ENCODE measurements around the gene SLC29A1. TPM values are rescaled to one million over a fixed set of nuclear protein-coding genes. Genes with fewer than 3 reads are reported as not detected.
"Not testable (repeated sequence)": the region's sequence is repeated elsewhere in the genome, so short reads cannot be mapped to it uniquely, and the experiment has no call there.

Gene SLC29A1
- total RNA-seq, result 121 and 122 TPM in 2 replicates

GRCh38 chr6:44223319-44224028, at the start of gene SLC29A1:
Gene SLC29A1 (plus strand): TSS chr6:44223595. CDS start chr6:44227314, 3,719 bp downstream.
- Mint-ChIP-seq H3K4me1 (ENCODE audit: low read depth) (peaks cover 38% of the 10 kb centered on the region), H3K27me3 (ENCODE audit: insufficient read depth) (no peaks in the 10 kb centered on the region), H3K4me3 (peak within 1 kb of the TSS; percentile 89), H3K9me3 (no peaks in the 10 kb centered on the region), H3K36me3 (ENCODE audit: low read depth) (peaks cover 2% of the 10 kb centered on the region), H3K27ac (peak within 1 kb of the TSS; percentile 83)
- intact Hi-C loops (cut with micrococcal nuclease), result loop anchor here (1.0 to 5.0 kb wide), 6 partner anchors 14 to 451 kb away; partner anchors contain the start of gene VEGFA
- DNase-seq (ENCODE audit: low spot score), result peak; percentile 78

- intact Hi-C loops (cut with micrococcal nuclease), result no loop called here
- peaks cover 12% of the 10 kb centered on the region for H3K4me1 Mint-ChIP-seq (ENCODE audit: low read depth)
- no peaks in the 10 kb centered on the region for H3K9me3 Mint-ChIP-seq
- no peaks in the 10 kb centered on the region for H3K36me3 Mint-ChIP-seq (ENCODE audit: low read depth)
- H3K4me3 Mint-ChIP-seq, result no peak overlapping the region
- H3K27ac Mint-ChIP-seq, result no peak overlapping the region
- DNase-seq (ENCODE audit: low spot score), result no peak
- peaks cover 3% of the 10 kb centered on the region for H3K27me3 Mint-ChIP-seq (ENCODE audit: insufficient read depth)
These were observed 47.1 kb upstream of the SLC29A1 start for GRCh38 chr6:44176130-44176761.

DNA sequence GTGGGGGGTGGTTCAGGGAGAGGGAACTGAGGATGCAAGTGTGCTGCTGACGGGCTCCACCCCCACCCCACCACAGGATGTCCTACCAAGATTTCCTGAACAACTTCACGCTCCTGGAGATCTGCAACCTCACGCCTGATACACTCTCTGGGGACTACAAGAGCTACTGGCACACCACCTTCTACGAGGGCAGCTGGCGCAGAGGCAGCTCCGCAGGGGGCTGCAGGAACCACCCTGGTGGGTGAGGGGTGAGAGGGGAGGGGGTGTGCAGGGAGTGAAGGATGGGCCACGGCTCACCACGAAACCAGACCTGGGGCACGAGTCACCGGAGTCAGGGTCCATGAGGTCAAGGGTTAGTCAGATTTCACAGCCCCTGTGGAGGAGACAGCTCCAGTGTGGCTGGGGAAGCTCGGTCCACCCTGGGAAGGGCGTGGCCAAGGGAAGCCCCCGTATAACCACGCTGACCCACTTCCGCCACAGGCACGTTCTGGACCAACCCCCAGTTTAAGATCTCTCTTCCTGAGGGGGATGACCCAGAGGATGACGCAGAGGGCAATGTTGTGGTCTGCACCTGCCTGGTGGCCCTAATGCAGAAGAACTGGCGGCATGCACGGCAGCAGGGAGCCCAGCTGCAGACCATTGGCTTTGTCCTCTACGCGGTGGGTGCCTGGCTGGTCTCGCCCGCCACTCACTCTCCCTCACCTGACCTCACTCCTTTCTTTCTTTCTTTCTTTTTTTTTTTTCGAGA, 46.5 kb upstream of the SLC29A1 start:
- intact Hi-C loops (cut with micrococcal nuclease), result no loop called here
- Mint-ChIP-seq H3K4me1 (ENCODE audit: low read depth) (peaks cover 11% of the 10 kb centered on the region), H3K4me3 (no peak overlapping the region), H3K36me3 (ENCODE audit: low read depth) (no peaks in the 10 kb centered on the region), H3K27me3 (ENCODE audit: insufficient read depth) (peaks cover 3% of the 10 kb centered on the region), H3K9me3 (no peaks in the 10 kb centered on the region), H3K27ac (no peak overlapping the region)
- no peak for DNase-seq (ENCODE audit: low spot score)

GRCh38 chr6:44177691-44178423, 45.5 kb upstream of the SLC29A1 start:
- Mint-ChIP-seq H3K27me3 (ENCODE audit: insufficient read depth) (peaks cover 3% of the 10 kb centered on the region), H3K27ac (no peak overlapping the region), H3K36me3 (ENCODE audit: low read depth) (no peaks in the 10 kb centered on the region), H3K4me1 (ENCODE audit: low read depth) (peaks cover 2% of the 10 kb centered on the region), H3K9me3 (no peaks in the 10 kb centered on the region), H3K4me3 (no peak overlapping the region)
- DNase-seq (ENCODE audit: low spot score), result no peak
- intact Hi-C loops (cut with micrococcal nuclease), result no loop called here

DNA sequence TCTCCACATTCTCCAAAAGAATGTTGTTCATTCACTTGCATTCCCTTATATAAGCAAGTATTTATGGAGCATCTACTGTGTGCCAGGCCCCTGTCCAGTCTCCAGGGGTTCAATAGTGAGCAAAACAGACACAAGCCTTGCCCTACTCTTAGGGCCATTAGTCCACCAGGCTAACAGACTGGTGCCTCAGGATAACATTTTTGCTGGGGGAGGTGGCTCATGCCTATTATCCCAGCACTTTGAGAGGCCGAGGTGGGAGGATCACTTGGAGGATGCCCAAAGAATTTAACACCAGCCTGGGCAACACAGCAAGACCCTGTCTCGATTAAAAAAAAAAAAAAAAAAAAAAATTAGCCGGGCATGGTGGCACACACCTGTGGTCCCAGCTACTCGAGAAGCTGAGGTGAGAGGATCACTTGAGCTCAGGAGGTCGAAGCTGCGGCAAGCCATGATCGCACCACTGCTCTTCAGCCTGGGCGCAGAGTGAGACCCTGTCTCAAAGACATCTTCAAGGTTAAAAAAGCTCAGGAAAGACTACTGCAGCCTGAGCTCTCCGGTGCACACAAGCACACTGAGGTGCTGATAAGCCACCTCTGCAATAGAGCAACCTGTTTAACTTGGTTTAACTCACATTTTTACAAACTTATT, 44.8 kb upstream of the SLC29A1 start:
- peaks cover 3% of the 10 kb centered on the region for H3K27me3 Mint-ChIP-seq (ENCODE audit: insufficient read depth)
- no peak overlapping the region for H3K4me3 Mint-ChIP-seq
- intact Hi-C loops (cut with micrococcal nuclease), result no loop called here
- H3K4me1 Mint-ChIP-seq (ENCODE audit: low read depth), result no peaks in the 10 kb centered on the region
- H3K9me3 Mint-ChIP-seq, result no peaks in the 10 kb centered on the region
- DNase-seq (ENCODE audit: low spot score), result no peak
- no peak overlapping the region for H3K27ac Mint-ChIP-seq
- no peaks in the 10 kb centered on the region for H3K36me3 Mint-ChIP-seq (ENCODE audit: low read depth)

- H3K9me3 Mint-ChIP-seq, result no peaks in the 10 kb centered on the region
- no peaks in the 10 kb centered on the region for H3K36me3 Mint-ChIP-seq (ENCODE audit: low read depth)
- H3K27me3 Mint-ChIP-seq (ENCODE audit: insufficient read depth), result peaks cover 3% of the 10 kb centered on the region
- no peak for DNase-seq (ENCODE audit: low spot score)
- H3K4me3 Mint-ChIP-seq, result no peak overlapping the region
- no peak overlapping the region for H3K27ac Mint-ChIP-seq
- intact Hi-C loops (cut with micrococcal nuclease), result no loop called here
- no peaks in the 10 kb centered on the region for H3K4me1 Mint-ChIP-seq (ENCODE audit: low read depth)
These were observed 44.3 kb upstream of the SLC29A1 start for GRCh38 chr6:44179072-44179536.

DNA sequence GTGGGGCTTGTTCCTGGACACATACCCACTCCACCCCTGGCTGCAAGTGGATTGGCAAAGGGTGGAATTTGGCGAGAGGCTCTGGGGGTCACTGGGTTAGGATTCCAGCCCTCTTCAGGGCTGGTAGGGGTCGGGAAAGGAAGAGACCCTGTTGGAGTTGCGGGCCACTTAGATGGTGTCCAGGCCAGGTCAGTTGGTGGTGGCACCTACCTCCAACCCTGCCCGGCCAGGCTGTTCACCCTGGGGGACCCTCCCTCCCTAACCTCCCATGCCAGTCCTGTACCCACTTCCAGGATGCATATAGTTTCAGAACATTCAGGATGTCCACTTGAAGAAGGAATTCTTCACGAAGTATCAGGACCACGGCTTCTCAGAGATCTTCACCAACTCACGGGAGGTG, 43.7 kb upstream of the SLC29A1 start:
- Mint-ChIP-seq H3K36me3 (ENCODE audit: low read depth) (no peaks in the 10 kb centered on the region), H3K4me1 (ENCODE audit: low read depth) (no peaks in the 10 kb centered on the region), H3K27me3 (ENCODE audit: insufficient read depth) (peaks cover 3% of the 10 kb centered on the region), H3K27ac (no peak overlapping the region), H3K9me3 (no peaks in the 10 kb centered on the region), H3K4me3 (no peak overlapping the region)
- intact Hi-C loops (cut with micrococcal nuclease), result no loop called here
- no peak for DNase-seq (ENCODE audit: low spot score)

GRCh38 chr6:44180406-44180805, 43.0 kb upstream of the SLC29A1 start:
- Mint-ChIP-seq H3K9me3 (no peaks in the 10 kb centered on the region), H3K27ac (no peak overlapping the region), H3K4me1 (ENCODE audit: low read depth) (no peaks in the 10 kb centered on the region), H3K27me3 (ENCODE audit: insufficient read depth) (peaks cover 7% of the 10 kb centered on the region), H3K36me3 (ENCODE audit: low read depth) (no peaks in the 10 kb centered on the region), H3K4me3 (no peak overlapping the region)
- DNase-seq (ENCODE audit: low spot score), result no peak
- intact Hi-C loops (cut with micrococcal nuclease), result no loop called here

GRCh38 chr6:44180886-44181285, 42.5 kb upstream of the SLC29A1 start:
- Mint-ChIP-seq H3K27me3 (ENCODE audit: insufficient read depth) (peaks cover 8% of the 10 kb centered on the region), H3K27ac (no peak overlapping the region), H3K9me3 (no peaks in the 10 kb centered on the region), H3K4me1 (ENCODE audit: low read depth) (peaks cover 1% of the 10 kb centered on the region), H3K36me3 (ENCODE audit: low read depth) (no peaks in the 10 kb centered on the region), H3K4me3 (no peak overlapping the region)
- DNase-seq (ENCODE audit: low spot score), result no peak
- intact Hi-C loops (cut with micrococcal nuclease), result no loop called here

GRCh38 chr6:44181784-44182183, 41.6 kb upstream of the SLC29A1 start:
- H3K4me1 Mint-ChIP-seq (ENCODE audit: low read depth); DNase-seq (ENCODE audit: low spot score); intact Hi-C loops (cut with micrococcal nuclease); H3K36me3 Mint-ChIP-seq (ENCODE audit: low read depth); H3K9me3 Mint-ChIP-seq; H3K27ac Mint-ChIP-seq; H3K4me3 Mint-ChIP-seq: not testable (repeated sequence)
- H3K27me3 Mint-ChIP-seq (ENCODE audit: insufficient read depth), result peaks cover 12% of the 10 kb centered on the region

- no peak overlapping the region for H3K4me3 Mint-ChIP-seq
- H3K9me3 Mint-ChIP-seq, result no peaks in the 10 kb centered on the region
- H3K27me3 Mint-ChIP-seq (ENCODE audit: insufficient read depth), result peaks cover 10% of the 10 kb centered on the region
- H3K4me1 Mint-ChIP-seq (ENCODE audit: low read depth), result peaks cover 8% of the 10 kb centered on the region
- intact Hi-C loops (cut with micrococcal nuclease), result no loop called here
- no peak overlapping the region for H3K27ac Mint-ChIP-seq
- no peak for DNase-seq (ENCODE audit: low spot score)
- H3K36me3 Mint-ChIP-seq (ENCODE audit: low read depth), result no peaks in the 10 kb centered on the region
These were observed 40.4 kb upstream of the SLC29A1 start for GRCh38 chr6:44182911-44183390.

DNA sequence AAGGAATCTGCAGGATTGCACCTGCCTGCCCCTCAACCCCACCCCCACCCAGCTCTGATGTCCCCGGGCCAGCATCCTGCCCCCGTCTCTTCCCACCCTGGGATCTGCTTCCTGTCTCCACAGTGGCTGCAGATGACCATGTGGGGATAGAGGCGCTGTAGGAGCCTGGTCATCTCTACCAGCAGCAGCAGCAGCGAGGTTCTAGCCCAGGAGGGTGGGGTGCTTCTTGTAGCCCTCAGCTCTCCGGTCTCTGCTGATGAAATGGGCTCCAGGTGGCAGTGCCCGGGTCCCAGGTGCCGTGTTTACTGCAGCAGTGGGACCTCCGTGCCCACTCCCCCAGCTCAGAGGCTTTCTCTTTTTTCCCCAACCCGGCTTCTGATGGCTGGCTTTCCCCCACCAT, 39.6 kb upstream of the SLC29A1 start:
- no peaks in the 10 kb centered on the region for H3K36me3 Mint-ChIP-seq (ENCODE audit: low read depth)
- intact Hi-C loops (cut with micrococcal nuclease), result no loop called here
- no peaks in the 10 kb centered on the region for H3K9me3 Mint-ChIP-seq
- DNase-seq (ENCODE audit: low spot score), result no peak
- peaks cover 8% of the 10 kb centered on the region for H3K4me1 Mint-ChIP-seq (ENCODE audit: low read depth)
- H3K27me3 Mint-ChIP-seq (ENCODE audit: insufficient read depth), result peaks cover 8% of the 10 kb centered on the region
- no peak overlapping the region for H3K4me3 Mint-ChIP-seq
- no peak overlapping the region for H3K27ac Mint-ChIP-seq

Data from activated T-helper 1 cell treated with anti-CD3 and anti-CD28 coated beads, Interleukin-12 subunit alpha, Interleukin-12 subunit beta, Interleukin-2, Interleukin-4 antibody, amounts not matched to agents 30 ng/mL and 10 ng/mL and 1 ng/mL, durations not matched to agents 14 hours and 24 hours and 36 hours (primary cell).